IPS DF 4.7 (cell line): Measurements from ENCODE around the gene NUP155.
A peak's percentile ranks its signal among the peaks of the same experiment; 100 is the strongest.
"Not testable (repeated sequence)": the region's sequence is repeated elsewhere in the genome, so short reads cannot be mapped to it uniquely, and the experiment has no call there.

Experiments used
- DNase-seq: peaks from one replicate; pipeline ENCODE4 v3.0.0-alpha.2; 2013; ENCODE audit warnings: low spot score; ENCODE audit errors: extremely low read depth

Gene NUP155

GRCh38 chr5:37370864-37371726 is at the start of gene NUP155:
Gene NUP155 (minus strand): TSS chr5:37371106. CDS start chr5:37370977, 129 bp downstream.
- peak; percentile 95 for DNase-seq

- DNase-seq, result no peak
Observed at GRCh38 chr5:37417347-37417746, 46.4 kb upstream of the NUP155 start.

GRCh38 chr5:37415456-37415855 is 44.5 kb upstream of the NUP155 start:
- not testable (repeated sequence) for DNase-seq

- DNase-seq, result no peak
Observed at GRCh38 chr5:37412515-37412914, 41.6 kb upstream of the NUP155 start.

- DNase-seq, result no peak
Observed at GRCh38 chr5:37400501-37400900, 29.6 kb upstream of the NUP155 start.

GRCh38 chr5:37396352-37396751 is 25.4 kb upstream of the NUP155 start:
- no peak for DNase-seq

- DNase-seq, result no peak
Observed at GRCh38 chr5:37391591-37391990, 20.7 kb upstream of the NUP155 start.

GRCh38 chr5:37379100-37379628 is 8.3 kb upstream of the NUP155 start, which contains the start of gene WDR70:
Gene WDR70 (plus strand): TSS chr5:37379318. CDS start chr5:37379368, 50 bp downstream.
- peak; percentile 46 for DNase-seq

- not testable (repeated sequence) for DNase-seq
Observed at GRCh38 chr5:37378066-37378465, 7.2 kb upstream of the NUP155 start.

- DNase-seq, result no peak
Observed at GRCh38 chr5:37375091-37375490, 4.2 kb upstream of the NUP155 start.

GRCh38 chr5:37370550-37370863 is 399 bp downstream of the NUP155 start:
- no peak for DNase-seq

GRCh38 chr5:37355161-37355560 is 15.7 kb downstream of the NUP155 start:
- no peak for DNase-seq

- DNase-seq, result not testable (repeated sequence)
Observed at GRCh38 chr5:37342741-37343140, 28.2 kb downstream of the NUP155 start.

GRCh38 chr5:37334754-37335153 is 36.2 kb downstream of the NUP155 start:
- DNase-seq, result not testable (repeated sequence)

GRCh38 chr5:37326536-37326935 is 44.4 kb downstream of the NUP155 start:
- DNase-seq, result no peak

GRCh38 chr5:37323607-37324006 is 47.3 kb downstream of the NUP155 start:
- DNase-seq, result no peak

- no peak for DNase-seq
Observed at GRCh38 chr5:37319037-37319782, 51.7 kb downstream of the NUP155 start.

- DNase-seq, result no peak
Observed at GRCh38 chr5:37316027-37316426, 54.9 kb downstream of the NUP155 start.

- no peak for DNase-seq
Observed at GRCh38 chr5:37310360-37310759, 60.5 kb downstream of the NUP155 start.

GRCh38 chr5:37308793-37309192 is 62.1 kb downstream of the NUP155 start:
- no peak for DNase-seq

GRCh38 chr5:37304888-37305287 is 66.0 kb downstream of the NUP155 start:
- no peak for DNase-seq

GRCh38 chr5:37296313-37296712 is 74.6 kb downstream of the NUP155 start:
- not testable (repeated sequence) for DNase-seq
